Measurements from ENCODE around the gene HS6ST3.

Gene HS6ST3

DNA sequence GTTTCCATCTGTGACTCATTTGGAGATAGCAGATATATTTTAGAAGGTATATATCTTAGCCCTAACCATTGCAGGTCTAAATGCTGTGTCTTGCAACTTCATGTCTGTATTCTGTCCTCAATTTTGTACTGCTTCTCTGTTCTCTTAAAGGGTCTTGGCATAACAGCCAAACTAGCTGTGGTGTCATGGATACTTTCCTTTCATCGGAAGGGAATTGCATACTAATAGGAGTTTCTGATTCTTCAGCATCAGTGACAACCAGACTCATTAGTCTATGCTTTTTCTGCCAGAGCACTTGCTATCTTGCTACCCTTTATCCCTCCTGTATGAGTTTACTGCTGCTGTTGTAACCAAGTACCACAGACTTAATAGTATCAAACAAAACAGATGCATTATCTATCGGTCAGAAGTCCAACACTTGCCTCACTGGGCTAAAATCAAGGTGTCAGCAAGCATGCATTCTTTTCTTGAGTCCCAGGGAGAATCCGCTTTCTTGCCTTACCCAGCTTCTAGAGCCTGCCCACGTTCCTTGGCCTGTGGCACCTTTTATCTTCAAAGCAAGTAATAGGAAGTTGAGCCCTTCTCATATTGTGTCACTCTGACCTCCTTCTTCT, 253.1 kb downstream of the HS6ST3 start:
- no peak for FAIRE-seq

DNA sequence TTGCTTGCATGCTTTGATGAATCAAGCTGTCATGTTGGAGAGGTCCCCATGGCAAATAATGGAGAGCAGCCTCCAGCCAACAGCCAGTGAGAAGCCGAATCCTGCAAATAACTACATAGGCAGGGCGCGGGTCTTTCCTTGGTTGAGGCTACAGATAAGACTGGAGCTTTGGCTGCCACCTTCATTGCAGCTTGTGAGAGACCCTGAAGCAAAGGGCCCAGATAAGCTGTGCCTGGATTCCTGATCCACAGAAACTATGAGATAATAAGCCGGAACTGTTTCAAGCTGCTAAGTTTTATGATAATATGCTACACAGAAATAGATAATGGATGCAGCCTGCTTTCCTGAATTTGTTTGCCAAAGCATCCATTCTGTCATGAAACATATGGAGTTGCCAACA, 257.0 kb downstream of the HS6ST3 start:
- FAIRE-seq = no peak

DNA sequence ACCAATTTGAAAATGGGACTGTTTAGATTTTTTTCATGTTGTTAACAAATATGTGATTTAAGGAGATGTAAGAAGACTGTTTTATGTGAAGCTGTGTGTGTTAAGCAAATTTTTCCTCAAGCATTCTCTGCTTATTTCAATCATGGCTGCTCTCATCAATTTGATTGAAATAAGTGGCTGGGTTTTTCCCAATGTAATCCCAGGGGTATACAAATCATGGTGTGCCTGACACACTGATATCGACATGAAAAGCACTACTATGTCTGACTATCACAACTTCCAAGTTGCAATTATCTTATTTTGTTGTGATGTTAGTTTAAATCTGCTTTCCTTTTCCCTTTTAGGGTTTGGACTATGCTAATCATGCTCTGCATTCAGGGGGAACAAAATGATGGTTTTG, 283.7 kb downstream of the HS6ST3 start:
- FAIRE-seq = no peak

GRCh38 chr13:96377835-96378234, 287.9 kb downstream of the HS6ST3 start:
- FAIRE-seq = no peak

DNA sequence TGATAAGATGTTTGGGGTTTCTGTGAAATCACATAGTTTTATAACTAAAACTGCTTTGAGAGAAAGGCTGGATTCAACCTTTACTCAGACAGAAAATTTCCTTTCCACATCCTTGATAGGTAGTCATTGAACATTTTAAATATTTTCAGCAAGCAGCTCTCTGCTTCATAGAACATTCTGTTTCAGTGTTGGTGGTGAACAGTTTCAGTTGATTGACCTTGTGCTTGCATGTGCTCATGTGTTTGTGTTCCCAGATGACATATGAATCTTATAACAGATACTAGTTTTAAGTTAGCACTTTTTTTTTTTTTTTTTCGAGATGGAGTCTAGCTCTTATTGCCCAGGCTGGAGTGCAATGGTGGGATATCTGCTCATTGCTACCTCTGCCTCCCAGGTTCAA, 290.1 kb downstream of the HS6ST3 start:
- FAIRE-seq = no peak

DNA sequence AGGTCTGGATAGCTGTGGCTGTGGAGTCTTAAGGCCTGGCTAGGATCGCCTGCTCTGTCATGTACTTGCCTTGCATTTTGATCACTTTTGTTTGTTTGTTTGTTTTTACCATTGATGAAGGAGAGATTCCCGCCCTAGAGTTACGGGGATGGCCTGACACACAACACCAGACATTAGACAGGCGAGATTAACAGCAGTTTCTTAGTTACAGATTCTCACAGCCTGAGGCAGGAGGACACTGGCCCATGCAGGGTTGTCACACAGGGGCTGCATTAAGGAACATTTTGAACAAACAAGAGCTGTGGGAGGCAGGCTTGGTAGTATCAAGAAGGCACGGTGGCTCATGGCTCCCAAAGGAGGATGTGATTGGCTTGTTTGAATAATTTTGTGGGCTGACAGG, 291.8 kb downstream of the HS6ST3 start:
- no peak for FAIRE-seq

DNA sequence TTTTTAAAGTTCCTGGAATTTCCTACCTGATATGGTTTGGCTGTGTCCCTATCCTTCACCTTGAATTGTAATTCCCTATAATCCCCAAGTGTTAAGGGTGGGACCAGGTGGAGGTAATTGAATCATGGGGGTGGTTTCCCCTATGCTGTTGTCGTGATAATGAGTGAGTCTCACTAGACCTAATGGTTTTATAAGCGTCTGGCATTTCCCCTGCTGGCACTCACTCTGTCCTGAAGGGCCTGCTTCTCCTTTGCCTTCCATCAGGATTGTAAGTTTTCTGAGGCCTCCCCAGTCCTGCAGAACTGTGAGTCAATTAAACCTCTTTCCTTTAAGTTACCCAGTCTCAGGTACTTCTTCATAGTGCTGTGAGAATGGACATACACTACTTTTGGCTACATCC, 298.7 kb downstream of the HS6ST3 start:
- FAIRE-seq = no peak

DNA sequence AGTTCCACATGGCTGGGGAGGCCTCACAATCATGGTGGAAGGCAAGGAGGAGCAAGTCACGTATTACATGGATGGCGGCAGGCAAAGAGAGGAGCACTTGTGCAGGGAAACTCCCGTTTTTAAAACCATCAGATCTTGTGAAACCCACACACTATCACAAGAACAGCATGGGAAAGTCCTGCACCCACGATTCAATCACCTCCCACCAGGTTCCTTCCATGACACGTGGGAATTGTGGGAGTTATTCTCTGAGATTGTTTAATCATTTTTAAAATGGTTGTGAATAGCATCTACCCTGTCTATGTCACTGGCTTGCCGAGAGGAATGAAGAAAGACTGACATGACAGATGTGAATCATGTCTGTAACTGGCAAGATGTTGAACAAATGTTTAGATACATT, 301.7 kb downstream of the HS6ST3 start:
- FAIRE-seq = no peak

GRCh38 chr13:96397807-96398206, 307.9 kb downstream of the HS6ST3 start:
- FAIRE-seq = no peak

GRCh38 chr13:96398486-96398885, 308.6 kb downstream of the HS6ST3 start:
- no peak for FAIRE-seq

DNA sequence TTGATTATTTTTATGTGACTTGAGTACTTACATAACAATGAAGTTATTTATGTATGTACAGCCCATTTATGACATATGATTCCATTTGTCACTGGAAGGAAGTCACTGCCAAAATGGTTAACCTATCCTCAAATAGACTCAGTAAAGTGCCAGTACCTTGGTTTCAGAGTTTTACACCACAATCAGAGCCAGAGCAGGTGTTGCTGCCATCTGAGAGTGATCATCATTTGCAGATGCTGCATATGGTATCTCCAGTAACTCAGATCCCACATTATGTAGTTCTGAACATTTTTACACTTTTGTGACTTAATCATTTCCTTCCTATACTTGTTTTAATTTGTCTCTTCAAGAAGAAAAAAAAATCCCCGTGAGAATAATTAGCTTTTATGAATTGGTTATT, 313.3 kb downstream of the HS6ST3 start:
- FAIRE-seq = no peak

DNA sequence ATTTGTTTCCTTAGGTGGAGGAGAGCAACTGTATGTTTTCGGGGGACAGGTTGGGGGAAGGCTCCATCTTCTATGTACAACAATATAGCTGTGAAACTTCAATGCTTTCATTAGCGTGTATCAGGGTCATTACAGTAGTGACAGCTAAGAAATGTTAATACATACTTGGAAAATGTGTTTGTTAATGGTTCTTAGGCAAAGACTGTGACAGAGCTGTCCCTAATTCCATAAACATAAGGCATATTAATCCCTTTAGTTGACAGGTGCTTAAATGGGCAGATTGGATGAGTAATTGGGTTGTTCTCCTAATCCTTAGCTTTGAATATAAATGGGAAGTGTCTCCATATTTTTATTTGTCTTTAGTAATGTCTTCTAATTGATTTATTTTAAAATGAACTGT, 313.7 kb downstream of the HS6ST3 start:
- FAIRE-seq = no peak

DNA sequence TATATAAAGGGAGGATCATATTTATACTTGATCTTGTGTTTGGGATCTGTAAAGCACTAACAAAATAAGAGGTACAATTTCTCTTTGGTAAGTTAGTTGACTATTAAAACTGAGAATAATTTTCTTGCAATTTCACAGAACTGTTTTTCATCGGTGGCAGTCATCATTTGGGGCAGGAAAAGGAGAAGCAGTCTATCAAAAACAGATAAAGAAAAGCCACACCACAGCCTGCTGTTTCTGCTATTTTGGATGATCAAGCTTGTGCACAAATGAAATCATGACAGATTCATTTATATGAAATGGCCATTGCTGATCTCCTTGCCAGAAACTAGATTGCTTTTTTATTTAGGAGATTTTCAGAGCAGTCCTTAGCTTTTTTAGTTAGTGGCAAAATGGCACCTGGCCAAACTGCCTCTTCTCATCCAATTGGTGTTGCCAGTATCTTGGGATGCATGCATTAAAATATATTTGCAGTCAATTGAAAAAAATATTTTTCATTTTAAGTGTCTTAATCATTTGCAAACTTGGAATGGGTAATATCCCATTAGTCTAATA, 326.0 kb downstream of the HS6ST3 start:
- FAIRE-seq = no peak

- no peak for FAIRE-seq
Measured at GRCh38 chr13:96417939-96418685, 328.2 kb downstream of the HS6ST3 start.

DNA sequence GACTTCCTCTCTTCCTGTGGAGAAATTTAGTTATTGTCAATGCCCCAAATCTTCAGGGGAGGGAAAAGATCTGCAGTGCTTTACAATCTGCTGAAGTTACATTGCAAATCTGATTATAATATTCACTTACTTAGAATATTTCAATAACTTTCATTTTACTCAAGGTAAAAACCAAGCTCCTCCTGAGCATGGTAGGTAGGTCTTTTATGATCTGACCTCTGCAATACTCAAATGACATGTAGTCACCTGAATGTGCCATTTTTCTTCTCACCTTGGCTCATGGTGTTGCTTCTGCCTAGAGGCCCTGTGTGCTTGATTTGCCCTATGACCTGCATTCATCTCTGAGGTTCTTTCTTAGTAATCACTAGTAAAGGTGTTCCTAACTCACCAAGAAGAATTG, 331.4 kb downstream of the HS6ST3 start:
- FAIRE-seq = no peak

DNA sequence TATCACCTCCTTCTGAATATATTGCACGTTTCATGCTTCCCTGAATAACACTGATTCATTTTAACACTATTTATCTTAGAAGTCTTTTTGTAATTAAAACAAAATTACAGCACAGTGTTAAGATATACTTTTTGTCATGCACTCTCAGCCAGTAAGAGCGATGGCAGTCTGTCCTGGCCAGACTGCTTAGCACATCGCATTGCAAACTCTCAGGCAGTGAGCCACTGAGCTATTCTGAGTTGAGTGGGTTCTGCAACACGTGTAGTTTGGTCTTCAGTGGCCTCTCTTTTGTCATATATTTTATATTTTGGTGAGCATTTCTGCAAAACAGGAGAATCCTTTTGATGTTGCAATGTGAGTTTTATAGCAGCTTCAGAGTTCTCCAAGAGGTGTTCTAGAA, 332.1 kb downstream of the HS6ST3 start:
- FAIRE-seq = no peak

- no peak for FAIRE-seq
Measured at GRCh38 chr13:96426167-96426566, 336.3 kb downstream of the HS6ST3 start.

GRCh38 chr13:96428911-96429310, 339.0 kb downstream of the HS6ST3 start:
- FAIRE-seq = no peak

DNA sequence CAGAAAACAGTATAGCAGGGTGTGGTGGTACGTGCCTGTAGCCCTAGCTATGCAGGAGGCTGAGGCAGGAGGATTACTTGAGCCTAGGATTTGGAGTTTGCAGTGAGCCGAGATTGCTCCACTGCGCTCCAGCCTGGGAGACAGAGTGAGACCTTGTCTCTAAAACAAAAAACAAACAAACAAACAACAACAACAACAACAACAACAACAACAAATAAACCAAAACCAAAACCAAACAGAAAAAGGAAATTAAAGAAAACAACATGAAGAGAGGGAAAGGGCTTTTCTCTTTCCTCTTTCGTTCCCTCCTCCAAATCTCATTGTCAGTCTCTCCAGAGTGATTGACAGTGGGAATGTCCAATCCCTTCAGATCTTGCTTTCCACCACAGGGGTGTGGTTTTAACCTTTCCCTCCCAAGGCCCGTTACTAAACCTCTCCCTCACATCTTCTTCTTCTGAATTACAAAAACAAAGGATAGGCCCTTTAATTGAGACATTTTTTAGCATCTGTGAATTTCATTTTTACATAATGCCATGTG, 341.2 kb downstream of the HS6ST3 start:
- no peak for FAIRE-seq

GRCh38 chr13:96444676-96445075, 354.8 kb downstream of the HS6ST3 start:
- FAIRE-seq = no peak

DNA sequence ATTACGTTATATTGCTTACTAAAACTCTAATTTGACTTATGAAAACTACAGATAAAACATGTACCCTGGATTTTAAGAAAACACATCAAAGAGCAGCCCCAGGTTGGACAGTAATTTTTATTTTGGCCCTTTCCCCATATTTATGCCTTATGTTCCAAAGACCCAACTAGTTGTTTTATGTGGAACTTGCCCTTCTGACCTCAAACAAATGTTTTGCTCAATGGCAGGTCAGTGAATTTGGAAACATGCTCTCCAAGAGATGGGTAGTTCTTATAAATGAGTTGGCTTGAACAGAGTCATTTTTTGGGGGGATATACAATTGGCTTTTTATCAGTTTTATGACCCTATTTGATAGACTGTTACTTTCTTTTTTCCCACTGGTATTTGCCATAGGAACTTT, 360.0 kb downstream of the HS6ST3 start:
- no peak for FAIRE-seq

- peak; percentile 88 for FAIRE-seq
Measured at GRCh38 chr13:96450326-96451020, 360.6 kb downstream of the HS6ST3 start.

DNA sequence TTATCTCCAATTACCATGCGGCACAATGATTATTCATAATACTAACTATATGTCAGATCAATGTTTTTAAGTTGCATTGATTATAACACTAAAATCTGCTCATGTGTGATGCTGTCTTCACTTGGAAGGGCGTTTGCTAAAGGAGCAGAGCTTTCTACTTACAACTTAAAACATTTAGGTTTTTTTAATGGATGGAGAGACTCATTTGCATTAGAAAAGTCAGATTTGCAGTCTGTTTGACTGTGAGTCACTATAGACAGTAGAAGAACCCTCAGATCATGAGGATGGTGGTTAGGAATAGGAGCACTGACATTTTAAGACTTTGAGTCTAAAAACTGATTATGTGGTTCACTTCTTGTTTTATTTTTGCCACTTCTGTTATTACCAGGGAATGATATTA, 364.6 kb downstream of the HS6ST3 start:
- FAIRE-seq = no peak

GRCh38 chr13:96460609-96461008, 370.7 kb downstream of the HS6ST3 start:
- no peak for FAIRE-seq

All from endometrium (tissue), 2 donors.